Measurements from ENCODE around the gene CCDC71. TPM values are rescaled to one million over a fixed set of nuclear protein-coding genes. Genes with fewer than 3 reads are reported as not detected.

The CCDC71 gene
- total and polyA plus RNA-seq, 5 donors from 2014 or later = 0.76 to 12.9 (median 1.7) TPM

- no peak for DNase-seq
- H3K27ac ChIP-seq (ENCODE audit: insufficient read depth, low read length, poor library complexity, severe bottlenecking) = no peak overlapping the region
- Mint-ChIP-seq H3K9me3 (no peaks in the 10 kb centered on the region), H3K4me1 (no peaks in the 10 kb centered on the region), H3K4me3 (no peak overlapping the region), H3K27ac (no peak overlapping the region), H3K36me3 (no peaks in the 10 kb centered on the region), H3K27me3 (peaks cover 24% of the 10 kb centered on the region)
- no peak overlapping the region for H3K4me3 ChIP-seq (ENCODE audit: low read depth, low read length)
- peaks cover 2% of the 10 kb centered on the region for H3K27me3 ChIP-seq (ENCODE audit: control insufficient read depth, insufficient read depth, low read length)
- no peak for ATAC-seq (ENCODE audit: low read depth in 2 of 2)
- H3K9me3 ChIP-seq (ENCODE audit: control insufficient read depth in 2 of 2, low read length in 2 of 2) = no peaks in the 10 kb centered on the region
- no peaks in the 10 kb centered on the region for H3K36me3 ChIP-seq (ENCODE audit: control insufficient read depth, insufficient read depth, low read length)
- H3K4me1 ChIP-seq (ENCODE audit: control insufficient read depth, insufficient read depth, low read length, poor library complexity, severe bottlenecking) = no peaks in the 10 kb centered on the region
These were observed 25.6 kb upstream of the CCDC71 start for GRCh38 chr3:49191741-49192140.

GRCh38 chr3:49183873-49184272, 17.7 kb upstream of the CCDC71 start:
- no peaks in the 10 kb centered on the region for H3K4me1 ChIP-seq (ENCODE audit: control insufficient read depth, insufficient read depth, low read length, poor library complexity, severe bottlenecking)
- no peaks in the 10 kb centered on the region for H3K36me3 ChIP-seq (ENCODE audit: control insufficient read depth, insufficient read depth, low read length)
- H3K4me1 Mint-ChIP-seq = peaks cover 0 to 3% (median 0%) of the 10 kb centered on the region in 4 donors
- no peak overlapping the region for H3K4me3 ChIP-seq (ENCODE audit: low read depth, low read length)
- no peak overlapping the region for H3K27ac Mint-ChIP-seq
- no peaks in the 10 kb centered on the region for H3K36me3 Mint-ChIP-seq
- H3K27me3 ChIP-seq (ENCODE audit: control insufficient read depth, insufficient read depth, low read length) = peaks cover 2% of the 10 kb centered on the region
- no peak overlapping the region for H3K27ac ChIP-seq (ENCODE audit: insufficient read depth, low read length, poor library complexity, severe bottlenecking)
- peaks cover 0 to 1% (median 0%) of the 10 kb centered on the region in 7 donors for H3K9me3 Mint-ChIP-seq
- no peak for DNase-seq
- H3K9me3 ChIP-seq (ENCODE audit: control insufficient read depth in 2 of 2, low read length in 2 of 2) = no peaks in the 10 kb centered on the region
- no peak for ATAC-seq (ENCODE audit: low read depth in 2 of 2)
- H3K27me3 Mint-ChIP-seq = peaks cover 38% of the 10 kb centered on the region
- no peak overlapping the region for H3K4me3 Mint-ChIP-seq

GRCh38 chr3:49182682-49183081, 16.6 kb upstream of the CCDC71 start:
- Histone ChIP-seq H3K27me3 (ENCODE audit: control insufficient read depth, insufficient read depth, low read length) (peaks cover 3% of the 10 kb centered on the region), H3K27ac (ENCODE audit: insufficient read depth, low read length, poor library complexity, severe bottlenecking) (no peak overlapping the region), H3K4me3 (ENCODE audit: low read depth, low read length) (no peak overlapping the region), H3K4me1 (ENCODE audit: control insufficient read depth, insufficient read depth, low read length, poor library complexity, severe bottlenecking) (no peaks in the 10 kb centered on the region), H3K9me3 (ENCODE audit: control insufficient read depth in 2 of 2, low read length in 2 of 2) (no peaks in the 10 kb centered on the region), H3K36me3 (ENCODE audit: control insufficient read depth, insufficient read depth, low read length) (no peaks in the 10 kb centered on the region)
- Mint-ChIP-seq H3K36me3 (no peaks in the 10 kb centered on the region), H3K27ac (no peak overlapping the region), H3K9me3 (peaks cover 0 to 1% (median 0%) of the 10 kb centered on the region in 7 donors), H3K27me3 (peaks cover 42% of the 10 kb centered on the region), H3K4me1 (peaks cover 0 to 3% (median 0%) of the 10 kb centered on the region in 4 donors), H3K4me3 (no peak overlapping the region)
- DNase-seq (no peak), ATAC-seq (ENCODE audit: low read depth in 2 of 2) (no peak)

GRCh38 chr3:49181351-49181750, 15.2 kb upstream of the CCDC71 start:
- H3K4me1 ChIP-seq (ENCODE audit: control insufficient read depth, insufficient read depth, low read length, poor library complexity, severe bottlenecking) = no peaks in the 10 kb centered on the region
- Mint-ChIP-seq H3K27ac (peak overlapping the region in 1 of 3 donors; percentile 71), H3K36me3 (no peaks in the 10 kb centered on the region), H3K4me1 (peaks cover 0 to 3% (median 0%) of the 10 kb centered on the region in 4 donors), H3K4me3 (no peak overlapping the region), H3K27me3 (peaks cover 31% of the 10 kb centered on the region), H3K9me3 (peaks cover 0 to 1% (median 0%) of the 10 kb centered on the region in 7 donors)
- no peak for DNase-seq
- no peaks in the 10 kb centered on the region for H3K36me3 ChIP-seq (ENCODE audit: control insufficient read depth, insufficient read depth, low read length)
- no peaks in the 10 kb centered on the region for H3K9me3 ChIP-seq (ENCODE audit: control insufficient read depth in 2 of 2, low read length in 2 of 2)
- ATAC-seq (ENCODE audit: low read depth in 2 of 2) = no peak
- peaks cover 3% of the 10 kb centered on the region for H3K27me3 ChIP-seq (ENCODE audit: control insufficient read depth, insufficient read depth, low read length)
- H3K4me3 ChIP-seq (ENCODE audit: low read depth, low read length) = no peak overlapping the region
- H3K27ac ChIP-seq (ENCODE audit: insufficient read depth, low read length, poor library complexity, severe bottlenecking) = no peak overlapping the region

GRCh38 chr3:49180116-49180515, 14.0 kb upstream of the CCDC71 start:
- ATAC-seq (ENCODE audit: low read depth in 2 of 2) = no peak
- Mint-ChIP-seq H3K27ac (no peak overlapping the region), H3K4me3 (no peak overlapping the region), H3K9me3 (peaks cover 0 to 1% (median 0%) of the 10 kb centered on the region in 7 donors), H3K4me1 (peaks cover 0 to 3% (median 0%) of the 10 kb centered on the region in 4 donors), H3K27me3 (peaks cover 36% of the 10 kb centered on the region), H3K36me3 (no peaks in the 10 kb centered on the region)
- Histone ChIP-seq H3K27me3 (ENCODE audit: control insufficient read depth, insufficient read depth, low read length) (peaks cover 3% of the 10 kb centered on the region), H3K4me1 (ENCODE audit: control insufficient read depth, insufficient read depth, low read length, poor library complexity, severe bottlenecking) (no peaks in the 10 kb centered on the region), H3K36me3 (ENCODE audit: control insufficient read depth, insufficient read depth, low read length) (no peaks in the 10 kb centered on the region), H3K9me3 (ENCODE audit: control insufficient read depth in 2 of 2, low read length in 2 of 2) (no peaks in the 10 kb centered on the region), H3K27ac (ENCODE audit: insufficient read depth, low read length, poor library complexity, severe bottlenecking) (no peak overlapping the region), H3K4me3 (ENCODE audit: low read depth, low read length) (no peak overlapping the region)
- DNase-seq = no peak

- H3K4me1 ChIP-seq (ENCODE audit: control insufficient read depth, insufficient read depth, low read length, poor library complexity, severe bottlenecking) = peaks cover under 1% of the 10 kb centered on the region
- no peaks in the 10 kb centered on the region for H3K36me3 Mint-ChIP-seq
- H3K36me3 ChIP-seq (ENCODE audit: control insufficient read depth, insufficient read depth, low read length) = no peaks in the 10 kb centered on the region
- DNase-seq (no peak), ATAC-seq (ENCODE audit: low read depth in 2 of 2) (no peak)
- no peak overlapping the region for H3K27ac Mint-ChIP-seq
- peaks cover 0 to 1% (median 0%) of the 10 kb centered on the region in 7 donors for H3K9me3 Mint-ChIP-seq
- H3K4me3 ChIP-seq (ENCODE audit: low read depth, low read length) = no peak overlapping the region
- H3K27ac ChIP-seq (ENCODE audit: insufficient read depth, low read length, poor library complexity, severe bottlenecking) = no peak overlapping the region
- no peaks in the 10 kb centered on the region for H3K9me3 ChIP-seq (ENCODE audit: control insufficient read depth in 2 of 2, low read length in 2 of 2)
- H3K27me3 Mint-ChIP-seq = peaks cover 38% of the 10 kb centered on the region
- peaks cover 0 to 3% (median 1%) of the 10 kb centered on the region in 4 donors for H3K4me1 Mint-ChIP-seq
- H3K4me3 Mint-ChIP-seq = no peak overlapping the region
- H3K27me3 ChIP-seq (ENCODE audit: control insufficient read depth, insufficient read depth, low read length) = peaks cover 3% of the 10 kb centered on the region
These were observed 10.9 kb upstream of the CCDC71 start for GRCh38 chr3:49177073-49177472.

- Histone ChIP-seq H3K4me1 (ENCODE audit: control insufficient read depth, insufficient read depth, low read length, poor library complexity, severe bottlenecking) (peaks cover 15% of the 10 kb centered on the region), H3K27me3 (ENCODE audit: control insufficient read depth, insufficient read depth, low read length) (peaks cover 3% of the 10 kb centered on the region), H3K27ac (ENCODE audit: insufficient read depth, low read length, poor library complexity, severe bottlenecking) (no peak overlapping the region), H3K9me3 (ENCODE audit: control insufficient read depth in 2 of 2, low read length in 2 of 2) (no peaks in the 10 kb centered on the region), H3K36me3 (ENCODE audit: control insufficient read depth, insufficient read depth, low read length) (no peaks in the 10 kb centered on the region), H3K4me3 (ENCODE audit: low read depth, low read length) (no peak overlapping the region)
- DNase-seq (no peak), ATAC-seq (ENCODE audit: low read depth in 2 of 2) (no peak)
- Mint-ChIP-seq H3K4me3 (no peak overlapping the region), H3K27me3 (peaks cover 32% of the 10 kb centered on the region), H3K27ac (peak overlapping the region in 1 of 3 donors; percentile 56), H3K4me1 (peaks cover 0 to 11% (median 5%) of the 10 kb centered on the region in 4 donors), H3K9me3 (peaks cover 0 to 1% (median 0%) of the 10 kb centered on the region in 7 donors), H3K36me3 (no peaks in the 10 kb centered on the region)
These were observed 9.4 kb upstream of the CCDC71 start for GRCh38 chr3:49175530-49175929.

- DNase-seq (no peak), ATAC-seq (ENCODE audit: low read depth in 2 of 2) (no peak)
- Mint-ChIP-seq H3K27me3 (peaks cover 31% of the 10 kb centered on the region), H3K9me3 (peaks cover 0 to 3% (median 0%) of the 10 kb centered on the region in 7 donors), H3K27ac (no peak overlapping the region), H3K4me1 (peaks cover 0 to 11% (median 7%) of the 10 kb centered on the region in 4 donors), H3K36me3 (no peaks in the 10 kb centered on the region), H3K4me3 (no peak overlapping the region)
- H3K27ac ChIP-seq (ENCODE audit: insufficient read depth, low read length, poor library complexity, severe bottlenecking) = no peak overlapping the region
- no peaks in the 10 kb centered on the region for H3K9me3 ChIP-seq (ENCODE audit: control insufficient read depth in 2 of 2, low read length in 2 of 2)
- H3K27me3 ChIP-seq (ENCODE audit: control insufficient read depth, insufficient read depth, low read length) = peaks cover 3% of the 10 kb centered on the region
- peaks cover 15% of the 10 kb centered on the region for H3K4me1 ChIP-seq (ENCODE audit: control insufficient read depth, insufficient read depth, low read length, poor library complexity, severe bottlenecking)
- no peaks in the 10 kb centered on the region for H3K36me3 ChIP-seq (ENCODE audit: control insufficient read depth, insufficient read depth, low read length)
- no peak overlapping the region for H3K4me3 ChIP-seq (ENCODE audit: low read depth, low read length)
These were observed 8.4 kb upstream of the CCDC71 start for GRCh38 chr3:49174397-49174985.
